Ovary (tissue), 9 donors: ENCODE results near the gene ABCA9. TPM values are rescaled to one million over a fixed set of nuclear protein-coding genes. Genes with fewer than 3 reads are reported as not detected.

Experiments
- DNase-seq, 5 donors: peaks; one replicate each; pipeline ENCODE4 v3.0.0-alpha.2; 2019 to 2020
- H3K27ac ChIP-seq, 2 donors: fragments of 200-600 bp; one replicate each; pipeline versions ENCODE4 v1.5.1 to v1.8.0; 2019 to 2022
- H3K27me3 ChIP-seq: fragments of 200-600 bp; one replicate; pipeline ENCODE4 v1.8.0; 2022
- H3K36me3 ChIP-seq: fragments of 200-600 bp; sonication (generic); one replicate; pipeline ENCODE4 v1.5.1; 2019
- H3K4me1 ChIP-seq: one replicate; pipeline ENCODE4 v1.8.1; 2013; ENCODE audit warnings: mild to moderate bottlenecking, moderate library complexity; ENCODE audit not compliant: insufficient read depth
- H3K4me3 ChIP-seq: fragments of 200-600 bp; sonication (generic); one replicate; pipeline ENCODE4 v1.5.1; 2017
- H3K9me3 ChIP-seq, 2 donors: fragments of 200-600 bp in 1 of 2; sonication (generic) in 1 of 2; one replicate each; pipeline versions ENCODE4 v1.5.1 to v1.8.1; 2013 to 2019; ENCODE audit warnings: mild to moderate bottlenecking in 1 of 2, moderate library complexity in 1 of 2
- CTCF ChIP-seq, 3 donors: fragments of 450-650 bp in 2 of 3; fragments of 200-600 bp in 1 of 3; IDR thresholded peaks; one replicate each; pipeline versions ENCODE4 v1.5.1 to v1.8.0; 2016 to 2022; ENCODE audit warnings: antibody characterized with exemption in 3 of 3, mild to moderate bottlenecking in 1 of 3
- EP300 ChIP-seq: sonication (generic); formaldehyde crosslinking; IDR thresholded peaks from one replicate; pipeline ENCODE4 v1.6.1; 2017; ENCODE audit warnings: antibody characterized with exemption
- POLR2A ChIP-seq: fragments of 450-650 bp; IDR thresholded peaks from one replicate; pipeline ENCODE4 v1.6.1; 2017; ENCODE audit warnings: antibody characterized with exemption, mild to moderate bottlenecking, moderate library complexity
- WGBS, 3 donors: extraction: QIAGEN DNeasy Blood & Tissue Kit in 1 of 3; methylation state at CpG; one replicate each; pipeline versions ENCODE4 v1.1.5 to v1.1.7; 2013 to 2017; 5-methylcytosine and 5-hydroxymethylcytosine counted together
- intact Hi-C, 4 donors: fragments of 100-400 bp; cut with DNase I; formaldehyde crosslinking; loops; one replicate each; pipeline versions ENCODE4 v1.11.0 to v1.15.1; 2022 to 2023
- polyA plus RNA-seq, 2 donors: library from polyadenylated mRNA; stranded (reverse); fragments of 200-250 nt in 1 of 2; fragments of 350-450 nt in 1 of 2; fragmentation: Illumina TruSeq in 1 of 2; extraction: RNeasy Lipid Tissue Mini Kit (QIAGEN cat#74804) in 1 of 2; gene quantifications; one replicate each; pipeline ENCODE4 v1.2.3, GENCODE V29; 2013 to 2014
- total RNA-seq, 7 donors: library from RNA; depleted of rRNA in 2 of 7; stranded (reverse); fragments of >200 nt in 2 of 7; fragmentation: NEBNext Ultra II Directional in 3 of 7; extraction: Animal tissue kit (Norgen Biotek cat#: 25700) in 3 of 7; gene quantifications; one replicate each; pipeline versions ENCODE4 v1.1.0 to v1.2.4, GENCODE V29; 2016 to 2023
- donor health status: DM: no; HTN: no; CAD: no; lungs with moderate emphysema.
- donor health status: DM: no; HTN: no; CAD: no.
- donor health status: Bipolar disorder and iron deficiency.
- donor health status: DM: yes; HTN: yes; CAD: no.
- donor health status: DM: no; HTN: no; CAD: no.
- donor health status: DM: yes; HTN: yes; CAD: no.

ABCA9 gene
- total and polyA plus RNA-seq, 9 donors, result 15.0 to 111 (median 26.1) TPM

- TF ChIP-seq EP300 (no peak), CTCF (IDR thresholded peaks at IDR 0.05) (no peak), POLR2A (no peak)
- Histone ChIP-seq H3K4me3 (no peak overlapping the region), H3K4me1 (peaks cover 6% of the 10 kb centered on the region), H3K27me3 (no peaks in the 10 kb centered on the region), H3K27ac (peak overlapping the region in 1 of 2 donors; percentile 79), H3K36me3 (no peaks in the 10 kb centered on the region), H3K9me3 (no peaks in the 10 kb centered on the region)
- WGBS, 3 donors, result 75 to 89% (median 79%) methylated on average over 1 of the region's 1 CpG
- DNase-seq, result no peak
- intact Hi-C loops, result no loop called here
Measured at GRCh38 chr17:69064476-69064875, 3.7 kb upstream of the ABCA9 start.

GRCh38 chr17:69064001-69064400, 3.3 kb upstream of the ABCA9 start:
- no peaks in the 10 kb centered on the region for H3K27me3 ChIP-seq

GRCh38 chr17:69062860-69063581, 2.3 kb upstream of the ABCA9 start:
- DNase-seq, result peak in 1 of 5 donors; percentile 57
- H3K27me3 ChIP-seq, result no peaks in the 10 kb centered on the region
- intact Hi-C loops, result no loop called here

More at GRCh38 chr17:69064001-69064400, 3.3 kb upstream of the ABCA9 start:
- no peak for DNase-seq
- intact Hi-C loops, result no loop called here
- no peak for TF ChIP-seq POLR2A
- TF ChIP-seq EP300, result no peak
- TF ChIP-seq CTCF (IDR thresholded peaks at IDR 0.05), result no peak
- Histone ChIP-seq H3K36me3 (no peaks in the 10 kb centered on the region), H3K4me3 (no peak overlapping the region), H3K4me1 (peaks cover 9% of the 10 kb centered on the region), H3K27ac (peak overlapping the region in 1 of 2 donors; percentile 79), H3K9me3 (no peaks in the 10 kb centered on the region)
- 88 to 91% (median 91%) methylated on average over 2 of the region's 2 CpGs for WGBS, 3 donors

More at GRCh38 chr17:69062860-69063581, 2.3 kb upstream of the ABCA9 start:
- no peaks in the 10 kb centered on the region for H3K9me3 ChIP-seq
- peak overlapping the region in 1 of 2 donors; percentile 79 for H3K27ac ChIP-seq
- no peak for TF ChIP-seq POLR2A
- TF ChIP-seq CTCF (IDR thresholded peaks at IDR 0.05), result no peak
- no peak for TF ChIP-seq EP300
- no peak overlapping the region for H3K4me3 ChIP-seq
- WGBS, 3 donors, result 27 to 40% (median 36%) methylated on average over 4 of the region's 4 CpGs
- peaks cover 9% of the 10 kb centered on the region for H3K4me1 ChIP-seq
- no peaks in the 10 kb centered on the region for H3K36me3 ChIP-seq
